Gastroesophageal sphincter (tissue), 4 donors: Measurements from ENCODE around the gene BAIAP2. TPM values are rescaled to one million over a fixed set of nuclear protein-coding genes. Genes with fewer than 3 reads are reported as not detected.

ENCODE experiments used
- ATAC-seq: fragments of 150-250 bp; one replicate; pipeline ENCODE4 v1.9.1; 2016; ENCODE audit warnings: mild to moderate bottlenecking, moderate library complexity
- H3K27ac ChIP-seq, 4 donors: fragments of 200-600 bp; sonication (generic) in 3 of 4; 1 replicate in 3 of 4; 2 replicates in 1 of 4; pipeline ENCODE4 v1.5.1; 2016 to 2019
- H3K27me3 ChIP-seq: fragments of 200-600 bp; sonication (generic); one replicate; pipeline ENCODE4 v1.5.1; 2019
- H3K36me3 ChIP-seq, 2 donors: fragments of 200-600 bp; sonication (generic); one replicate each; pipeline ENCODE4 v1.5.1; 2019; ENCODE audit warnings: control low read depth in 1 of 2
- H3K4me1 ChIP-seq, 3 donors: fragments of 200-600 bp; sonication (generic); 1 replicate in 2 of 3; 2 replicates in 1 of 3; pipeline ENCODE4 v1.5.1; 2016 to 2019; ENCODE audit warnings: control low read depth in 2 of 3
- H3K4me3 ChIP-seq, 2 donors: fragments of 200-600 bp; sonication (generic); one replicate each; pipeline ENCODE4 v1.5.1; 2019; ENCODE audit warnings: mild to moderate bottlenecking in 1 of 2, moderate library complexity in 1 of 2
- H3K9me3 ChIP-seq, 3 donors: fragments of 200-600 bp; sonication (generic); one replicate each; pipeline ENCODE4 v1.5.1; 2017 to 2019; ENCODE audit warnings: control low read depth in 2 of 3
- EP300 ChIP-seq: sonication (generic); formaldehyde crosslinking; IDR thresholded peaks from one replicate; pipeline ENCODE4 v1.6.1; 2017; ENCODE audit warnings: antibody characterized with exemption, mild to moderate bottlenecking
- POLR2A ChIP-seq, 2 donors: fragments of 450-650 bp; IDR thresholded peaks; one replicate each; pipeline ENCODE4 v1.6.1; 2017; ENCODE audit warnings: antibody characterized with exemption in 2 of 2, mild to moderate bottlenecking in 2 of 2, moderate library complexity in 1 of 2
- POLR2AphosphoS5 ChIP-seq: sonication (generic); formaldehyde crosslinking; IDR thresholded peaks from one replicate; pipeline ENCODE4 v1.6.1; 2017; ENCODE audit warnings: antibody characterized with exemption
- WGBS, 2 donors: methylation state at CpG; one replicate each; pipeline ENCODE4 v1.1.5; 2018; ENCODE audit warnings: low coverage in 1 of 2; 5-methylcytosine and 5-hydroxymethylcytosine counted together
- total RNA-seq, 4 donors: library from RNA; depleted of rRNA; stranded (reverse); fragments of >200 nt; gene quantifications; one replicate each; pipeline ENCODE4 v1.1.0, GENCODE V29; 2016
- TF ChIP-seq, protein P1 (sequence below), 4 experiments: fragments of 200-600 bp in 2 of 4; fragments of 450-650 bp in 2 of 4; sonication (generic) in 1 of 4; IDR thresholded peaks; one replicate each; pipeline ENCODE4 v1.5.1; 2017 to 2019; ENCODE audit warnings: antibody characterized with exemption in 4 of 4, mild to moderate bottlenecking in 2 of 4, moderate library complexity in 2 of 4

Gene BAIAP2
- total RNA-seq, 4 donors from 2014 or later: 32.7 to 54.9 (median 40.6) TPM

DNA sequence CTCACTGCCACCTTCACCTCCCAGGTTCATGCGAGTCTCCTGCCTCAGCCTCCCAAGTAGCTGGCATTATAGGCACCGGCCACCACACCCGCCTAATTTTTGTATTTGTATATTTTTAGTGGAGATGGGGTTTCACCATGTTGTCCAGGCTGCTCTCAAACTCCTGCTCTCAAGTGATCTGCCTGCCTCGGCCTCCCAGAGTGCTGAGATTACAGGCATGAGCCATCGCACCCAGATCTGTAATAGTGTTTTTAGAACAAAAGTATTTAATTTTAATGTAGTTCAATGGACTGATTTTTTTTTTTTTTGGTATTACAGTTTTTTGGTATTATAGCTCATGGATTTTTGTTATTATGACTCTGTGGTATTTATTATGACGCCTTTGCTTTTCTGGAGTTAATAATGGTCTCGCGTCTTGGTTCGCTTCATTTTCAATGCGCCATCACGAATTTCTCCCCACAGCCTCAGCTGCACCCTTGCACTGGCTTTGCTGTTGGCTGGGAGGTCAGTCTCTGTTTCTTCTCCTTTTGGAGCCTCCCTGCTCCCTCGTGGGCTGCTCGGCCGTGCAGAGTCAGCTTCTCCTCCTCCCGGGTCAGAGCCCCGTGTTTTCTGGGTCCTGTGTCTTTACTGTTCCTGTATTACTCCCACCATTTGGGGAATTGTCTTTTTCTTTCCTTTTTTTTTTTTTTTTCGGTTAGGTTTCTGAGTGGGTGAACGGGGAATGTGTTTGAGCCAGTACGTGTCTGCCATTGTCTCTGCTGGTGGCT, 27.2 kb downstream of the BAIAP2 start:
- WGBS, 2 donors: 90 to 94% methylated on average over 17 to 18 of the region's 19 CpGs
- Histone ChIP-seq H3K27ac (no peak overlapping the region), H3K4me3 (no peak overlapping the region), H3K9me3 (no peaks in the 10 kb centered on the region), H3K4me1 (peaks cover 0 to 54% (median 18%) of the 10 kb centered on the region in 3 donors), H3K27me3 (no peaks in the 10 kb centered on the region), H3K36me3 (peaks cover 0 to 54% of the 10 kb centered on the region in 2 donors)
- ATAC-seq: no peak
- TF ChIP-seq POLR2AphosphoS5 (no peak), POLR2A (IDR thresholded peaks at IDR 0.05) (no peak), EP300 (no peak)
- TF ChIP-seq, protein P1, sequence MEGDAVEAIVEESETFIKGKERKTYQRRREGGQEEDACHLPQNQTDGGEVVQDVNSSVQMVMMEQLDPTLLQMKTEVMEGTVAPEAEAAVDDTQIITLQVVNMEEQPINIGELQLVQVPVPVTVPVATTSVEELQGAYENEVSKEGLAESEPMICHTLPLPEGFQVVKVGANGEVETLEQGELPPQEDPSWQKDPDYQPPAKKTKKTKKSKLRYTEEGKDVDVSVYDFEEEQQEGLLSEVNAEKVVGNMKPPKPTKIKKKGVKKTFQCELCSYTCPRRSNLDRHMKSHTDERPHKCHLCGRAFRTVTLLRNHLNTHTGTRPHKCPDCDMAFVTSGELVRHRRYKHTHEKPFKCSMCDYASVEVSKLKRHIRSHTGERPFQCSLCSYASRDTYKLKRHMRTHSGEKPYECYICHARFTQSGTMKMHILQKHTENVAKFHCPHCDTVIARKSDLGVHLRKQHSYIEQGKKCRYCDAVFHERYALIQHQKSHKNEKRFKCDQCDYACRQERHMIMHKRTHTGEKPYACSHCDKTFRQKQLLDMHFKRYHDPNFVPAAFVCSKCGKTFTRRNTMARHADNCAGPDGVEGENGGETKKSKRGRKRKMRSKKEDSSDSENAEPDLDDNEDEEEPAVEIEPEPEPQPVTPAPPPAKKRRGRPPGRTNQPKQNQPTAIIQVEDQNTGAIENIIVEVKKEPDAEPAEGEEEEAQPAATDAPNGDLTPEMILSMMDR (IDR thresholded peaks at IDR 0.05): no peak

DNA sequence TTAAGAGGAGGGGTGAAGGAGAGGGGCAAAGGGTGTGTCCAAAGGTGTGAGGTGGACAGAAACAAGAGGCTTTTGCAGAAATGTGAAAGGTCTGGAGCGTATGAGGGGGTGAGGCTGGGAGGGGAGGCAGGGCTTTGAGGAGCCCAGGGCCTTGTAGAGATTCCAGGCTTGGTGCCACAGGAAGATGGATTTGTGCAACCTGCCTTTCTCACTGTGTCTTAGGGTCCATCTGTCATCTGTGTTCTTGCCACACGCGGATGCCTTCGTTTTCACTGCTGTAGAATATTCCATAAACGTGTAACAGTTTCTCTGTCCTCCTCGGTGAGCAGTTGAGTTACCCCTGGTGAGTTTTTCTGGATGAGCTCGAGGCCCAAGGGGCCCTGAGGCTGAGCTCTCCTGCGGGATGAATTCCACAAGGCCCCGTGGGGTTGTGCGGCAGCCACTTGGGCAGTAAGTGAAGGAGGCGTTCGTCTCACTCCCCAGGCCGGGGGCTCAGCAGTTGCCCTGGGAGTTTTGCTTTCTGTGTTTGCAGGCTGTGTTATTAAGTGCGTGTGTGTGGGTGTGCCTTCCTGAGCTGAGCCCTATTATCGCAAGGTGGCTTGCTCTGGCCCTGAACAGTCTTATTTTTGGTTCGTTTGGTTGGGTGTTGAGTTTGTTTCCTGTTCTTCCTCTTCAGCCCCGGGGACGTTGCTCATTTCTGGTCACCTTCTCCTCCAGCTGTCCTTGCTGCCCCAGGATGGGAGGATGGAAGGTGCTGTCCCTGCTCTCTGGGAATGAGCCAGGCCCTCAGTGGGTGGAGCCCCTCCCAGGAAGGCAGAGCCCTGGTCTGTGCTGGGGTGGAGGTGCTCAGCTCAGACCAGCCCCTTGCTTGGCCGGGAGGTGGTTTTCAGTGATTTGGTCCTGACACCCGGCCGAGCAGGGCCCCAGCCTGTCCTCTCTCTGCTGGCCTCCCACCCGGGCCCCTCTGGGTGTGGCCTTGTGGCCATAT, 28.4 kb downstream of the BAIAP2 start:
- Histone ChIP-seq H3K27ac (peak overlapping the region in 1 of 4 donors; percentile 13), H3K9me3 (no peaks in the 10 kb centered on the region)
- ATAC-seq: no peak

DNA sequence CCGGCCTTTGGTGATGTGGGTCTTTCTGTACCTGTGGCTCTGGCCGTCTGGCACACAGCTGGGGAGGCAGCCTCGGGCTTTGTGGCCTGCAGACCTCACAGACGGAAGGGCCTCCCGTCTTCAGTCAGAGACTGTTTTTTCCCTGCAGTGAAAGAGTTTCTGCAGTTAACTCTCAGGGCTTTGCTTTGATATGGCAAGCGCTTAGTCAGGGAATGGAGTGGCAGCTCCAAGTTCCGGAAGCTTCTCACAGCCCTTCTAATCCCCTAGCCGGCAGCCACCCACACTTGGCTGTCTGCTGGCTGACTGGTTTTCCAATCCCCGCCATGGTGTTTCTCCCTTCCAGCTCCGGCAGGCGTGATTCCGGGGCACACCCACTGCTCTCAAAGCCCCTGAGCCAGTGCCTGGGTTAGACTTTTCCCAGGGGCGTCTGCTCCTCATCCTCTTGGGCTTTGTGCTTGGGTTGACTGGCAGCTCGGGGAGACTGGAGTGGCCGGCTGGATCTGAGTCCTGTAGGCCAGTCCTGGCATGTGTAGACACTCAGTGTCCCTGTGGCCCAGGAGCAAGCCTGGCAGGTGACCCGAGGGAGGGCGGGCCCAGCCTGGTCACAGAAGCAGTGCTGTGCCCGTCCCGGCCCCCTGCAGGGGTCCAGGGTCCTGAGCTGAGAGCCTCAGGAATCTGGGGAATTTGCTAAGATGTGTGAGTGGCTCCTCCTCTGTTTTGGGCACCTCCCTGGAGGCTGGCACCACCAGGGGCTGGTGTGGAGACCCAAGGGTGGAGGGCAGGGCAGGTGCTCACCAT, 29.9 kb downstream of the BAIAP2 start:
- Histone ChIP-seq H3K27ac (peak overlapping the region in 2 of 4 donors; percentile 13 to 41), H3K27me3 (no peaks in the 10 kb centered on the region), H3K36me3 (peaks cover 0 to 51% of the 10 kb centered on the region in 2 donors), H3K9me3 (no peaks in the 10 kb centered on the region), H3K4me3 (no peak overlapping the region), H3K4me1 (peaks cover 0 to 37% (median 15%) of the 10 kb centered on the region in 3 donors)
- 47 to 60% methylated on average over 1 to 3 of the region's 19 CpGs for WGBS, 2 donors
- ATAC-seq: no peak
- no peak for TF ChIP-seq POLR2A (IDR thresholded peaks at IDR 0.05)
- TF ChIP-seq POLR2AphosphoS5: peak; percentile 17
- no peak for TF ChIP-seq EP300
- TF ChIP-seq, protein P1 (IDR thresholded peaks at IDR 0.05): no peak

More for the DNA sequence above, 28.4 kb downstream of the BAIAP2 start:
- no peak overlapping the region for H3K4me3 ChIP-seq
- peaks cover 0 to 43% (median 15%) of the 10 kb centered on the region in 3 donors for H3K4me1 ChIP-seq
- 59 to 86% methylated on average over 5 to 8 of the region's 22 CpGs for WGBS, 2 donors
- TF ChIP-seq, protein P1 (IDR thresholded peaks at IDR 0.05): no peak
- TF ChIP-seq POLR2A (IDR thresholded peaks at IDR 0.05) (no peak), POLR2AphosphoS5 (no peak), EP300 (no peak)
- no peaks in the 10 kb centered on the region for H3K27me3 ChIP-seq
- peaks cover 0 to 55% of the 10 kb centered on the region in 2 donors for H3K36me3 ChIP-seq

DNA sequence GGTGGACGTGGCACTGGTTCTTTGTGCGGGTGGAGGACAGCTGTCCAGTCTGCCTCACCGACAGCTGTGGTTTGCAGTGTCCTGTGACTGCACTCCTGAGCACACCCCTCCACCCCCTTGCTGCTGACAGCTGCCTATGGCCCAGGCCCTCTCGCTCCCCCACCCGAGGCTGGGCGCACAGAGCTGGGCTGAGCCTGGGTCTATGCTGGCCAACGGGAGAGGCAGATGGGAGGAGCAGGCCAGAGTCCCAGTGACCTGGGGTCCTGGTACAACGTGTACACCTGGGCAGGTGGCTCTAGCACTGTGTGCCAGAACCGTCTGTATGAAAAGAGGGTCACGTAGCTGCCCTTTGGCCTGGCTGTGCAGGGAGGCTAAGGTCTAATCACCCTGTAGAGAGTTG, 30.5 kb downstream of the BAIAP2 start:
- H3K27me3 ChIP-seq: no peaks in the 10 kb centered on the region
- peak overlapping the region in 1 of 4 donors; percentile 13 for H3K27ac ChIP-seq
- H3K4me3 ChIP-seq: no peak overlapping the region
- TF ChIP-seq, protein P1 (IDR thresholded peaks at IDR 0.05): no peak
- TF ChIP-seq POLR2A (IDR thresholded peaks at IDR 0.05): no peak
- TF ChIP-seq POLR2AphosphoS5: no peak
- TF ChIP-seq EP300: no peak
- no CpG with 5 or more reads among the region's 10 CpGs for WGBS, 2 donors
- H3K4me1 ChIP-seq: peaks cover 0 to 37% (median 15%) of the 10 kb centered on the region in 3 donors
- ATAC-seq: no peak
- no peaks in the 10 kb centered on the region for H3K9me3 ChIP-seq
- peaks cover 0 to 44% of the 10 kb centered on the region in 2 donors for H3K36me3 ChIP-seq
